ENCODE data around the gene HAUS7. TPM values are rescaled to one million over a fixed set of nuclear protein-coding genes. Genes with fewer than 3 reads are reported as not detected.

Gene HAUS7
- polyA plus RNA-seq, 1 experiment = 38.4 TPM

DNA sequence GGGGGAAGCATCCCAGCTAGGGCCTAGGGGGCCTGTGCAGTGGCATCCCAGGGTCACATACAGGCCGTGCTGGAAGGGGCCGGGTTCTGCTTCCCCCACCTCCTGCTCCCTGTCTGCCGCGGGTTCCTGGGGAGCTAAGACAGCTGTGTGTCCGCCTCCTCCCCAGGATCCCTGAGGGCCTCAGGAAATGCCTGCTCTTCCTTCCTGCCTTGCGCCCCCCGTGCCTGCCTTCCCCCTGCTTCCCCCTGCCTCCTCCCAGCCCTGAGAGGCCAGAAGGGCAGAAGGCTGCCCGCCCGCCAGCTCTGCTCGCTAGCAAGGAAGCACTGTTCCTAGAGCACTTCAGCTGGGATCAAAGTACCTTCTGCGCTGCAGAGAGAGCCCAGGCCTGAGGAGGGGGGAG, 21.5 kb upstream of the HAUS7 start:
- Histone ChIP-seq H3K4me3 (ENCODE audit: low read depth, low read length) (no peak overlapping the region), H3K36me3 (ENCODE audit: control insufficient read depth, insufficient read depth, low read length) (no peaks in the 10 kb centered on the region), H3K27me3 (ENCODE audit: control insufficient read depth, insufficient read depth, low read length) (no peaks in the 10 kb centered on the region)
- ChIA-PET CTCF (interaction anchor here (1.1 to 3.3 kb wide), 3 partner anchors 15 to 31 kb away, joined by 3 to 23 read pairs (median 4); partner anchors contain the start of gene HAUS7), POLR2A (no interaction called here)
- no peak for DNase-seq (ENCODE audit: low read depth)
- TF ChIP-seq, protein P1, sequence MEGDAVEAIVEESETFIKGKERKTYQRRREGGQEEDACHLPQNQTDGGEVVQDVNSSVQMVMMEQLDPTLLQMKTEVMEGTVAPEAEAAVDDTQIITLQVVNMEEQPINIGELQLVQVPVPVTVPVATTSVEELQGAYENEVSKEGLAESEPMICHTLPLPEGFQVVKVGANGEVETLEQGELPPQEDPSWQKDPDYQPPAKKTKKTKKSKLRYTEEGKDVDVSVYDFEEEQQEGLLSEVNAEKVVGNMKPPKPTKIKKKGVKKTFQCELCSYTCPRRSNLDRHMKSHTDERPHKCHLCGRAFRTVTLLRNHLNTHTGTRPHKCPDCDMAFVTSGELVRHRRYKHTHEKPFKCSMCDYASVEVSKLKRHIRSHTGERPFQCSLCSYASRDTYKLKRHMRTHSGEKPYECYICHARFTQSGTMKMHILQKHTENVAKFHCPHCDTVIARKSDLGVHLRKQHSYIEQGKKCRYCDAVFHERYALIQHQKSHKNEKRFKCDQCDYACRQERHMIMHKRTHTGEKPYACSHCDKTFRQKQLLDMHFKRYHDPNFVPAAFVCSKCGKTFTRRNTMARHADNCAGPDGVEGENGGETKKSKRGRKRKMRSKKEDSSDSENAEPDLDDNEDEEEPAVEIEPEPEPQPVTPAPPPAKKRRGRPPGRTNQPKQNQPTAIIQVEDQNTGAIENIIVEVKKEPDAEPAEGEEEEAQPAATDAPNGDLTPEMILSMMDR (IDR thresholded peaks at IDR 0.05; ENCODE audit: insufficient read depth, low read depth, low read length) = no peak

- POLR2A ChIA-PET = no interaction called here
- Histone ChIP-seq H3K27me3 (ENCODE audit: control insufficient read depth, insufficient read depth, low read length) (no peaks in the 10 kb centered on the region), H3K36me3 (ENCODE audit: control insufficient read depth, insufficient read depth, low read length) (no peaks in the 10 kb centered on the region), H3K4me3 (ENCODE audit: low read depth, low read length) (no peak overlapping the region)
- CTCF ChIA-PET = interaction anchor here (1.1 to 3.3 kb wide), 3 partner anchors 15 to 31 kb away, joined by 3 to 23 read pairs (median 4); partner anchors contain the start of gene HAUS7
- TF ChIP-seq, protein P1 (IDR thresholded peaks at IDR 0.05; ENCODE audit: insufficient read depth, low read depth, low read length) = no peak
- no peak for DNase-seq (ENCODE audit: low read depth)
Observed at GRCh38 chrX:153491351-153491914, 21.1 kb upstream of the HAUS7 start.

GRCh38 chrX:153490217-153490930, 20.0 kb upstream of the HAUS7 start:
- no peaks in the 10 kb centered on the region for H3K27me3 ChIP-seq (ENCODE audit: control insufficient read depth, insufficient read depth, low read length)
- no peak for DNase-seq (ENCODE audit: low read depth)
- H3K4me3 ChIP-seq (ENCODE audit: low read depth, low read length) = no peak overlapping the region
- TF ChIP-seq, protein P1 (IDR thresholded peaks at IDR 0.05; ENCODE audit: insufficient read depth, low read depth, low read length) = no peak
- no peaks in the 10 kb centered on the region for H3K36me3 ChIP-seq (ENCODE audit: control insufficient read depth, insufficient read depth, low read length)
- ChIA-PET CTCF (interaction anchor here (1.3 to 3.3 kb wide), 2 partner anchors 16 to 18 kb away, joined by 4 to 23 read pairs; partner anchors contain the start of gene HAUS7), POLR2A (no interaction called here)

- no peaks in the 10 kb centered on the region for H3K36me3 ChIP-seq (ENCODE audit: control insufficient read depth, insufficient read depth, low read length)
- TF ChIP-seq, protein P1 (IDR thresholded peaks at IDR 0.05; ENCODE audit: insufficient read depth, low read depth, low read length) = no peak
- no peak for DNase-seq (ENCODE audit: low read depth)
- H3K27me3 ChIP-seq (ENCODE audit: control insufficient read depth, insufficient read depth, low read length) = no peaks in the 10 kb centered on the region
- POLR2A ChIA-PET = no interaction called here
- CTCF ChIA-PET = interaction anchor here (0.5 to 1.1 kb wide), 4 partner anchors 16 to 27 kb away, joined by 3 to 4 read pairs (median 3); partner anchors contain the start of gene HAUS7
- no peak overlapping the region for H3K4me3 ChIP-seq (ENCODE audit: low read depth, low read length)
Observed at GRCh38 chrX:153488231-153488914, 18.0 kb upstream of the HAUS7 start.

GRCh38 chrX:153487590-153488071, 17.3 kb upstream of the HAUS7 start:
- no peak overlapping the region for H3K4me3 ChIP-seq (ENCODE audit: low read depth, low read length)
- CTCF ChIA-PET = interaction anchor here (1.0 kb wide), 1 partner anchor 16 kb away, joined by 4 read pairs; no protein-coding TSS in a partner anchor
- no peak for DNase-seq (ENCODE audit: low read depth)
- POLR2A ChIA-PET = interaction anchor here (0.6 kb wide), 1 partner anchor 17 kb away, joined by 5 read pairs; no protein-coding TSS in a partner anchor
- no peaks in the 10 kb centered on the region for H3K36me3 ChIP-seq (ENCODE audit: control insufficient read depth, insufficient read depth, low read length)
- TF ChIP-seq, protein P1 (IDR thresholded peaks at IDR 0.05; ENCODE audit: insufficient read depth, low read depth, low read length) = no peak
- H3K27me3 ChIP-seq (ENCODE audit: control insufficient read depth, insufficient read depth, low read length) = no peaks in the 10 kb centered on the region

Measured in BJ (cell line).